Measurements from ENCODE around the gene MAP4K5.
"Not testable (repeated sequence)": the region's sequence is repeated elsewhere in the genome, so short reads cannot be mapped to it uniquely, and the experiment has no call there.

MAP4K5 gene

GRCh38 chr14:50512463-50512862, 19.9 kb downstream of the MAP4K5 start:
- Histone ChIP-seq H3K36me3 (no peaks in the 10 kb centered on the region), H3K27ac (no peak overlapping the region), H3K9me3 (no peaks in the 10 kb centered on the region), H3K27me3 (no peaks in the 10 kb centered on the region), H3K4me1 (ENCODE audit: control insufficient read depth in 1 of 2, insufficient read depth in 1 of 2, low read depth in 1 of 2, low read length in 1 of 2) (no peaks in the 10 kb centered on the region), H3K4me3 (ENCODE audit: low read depth in 1 of 2, low read length in 1 of 2) (no peak overlapping the region)
- TF ChIP-seq, protein P1, sequence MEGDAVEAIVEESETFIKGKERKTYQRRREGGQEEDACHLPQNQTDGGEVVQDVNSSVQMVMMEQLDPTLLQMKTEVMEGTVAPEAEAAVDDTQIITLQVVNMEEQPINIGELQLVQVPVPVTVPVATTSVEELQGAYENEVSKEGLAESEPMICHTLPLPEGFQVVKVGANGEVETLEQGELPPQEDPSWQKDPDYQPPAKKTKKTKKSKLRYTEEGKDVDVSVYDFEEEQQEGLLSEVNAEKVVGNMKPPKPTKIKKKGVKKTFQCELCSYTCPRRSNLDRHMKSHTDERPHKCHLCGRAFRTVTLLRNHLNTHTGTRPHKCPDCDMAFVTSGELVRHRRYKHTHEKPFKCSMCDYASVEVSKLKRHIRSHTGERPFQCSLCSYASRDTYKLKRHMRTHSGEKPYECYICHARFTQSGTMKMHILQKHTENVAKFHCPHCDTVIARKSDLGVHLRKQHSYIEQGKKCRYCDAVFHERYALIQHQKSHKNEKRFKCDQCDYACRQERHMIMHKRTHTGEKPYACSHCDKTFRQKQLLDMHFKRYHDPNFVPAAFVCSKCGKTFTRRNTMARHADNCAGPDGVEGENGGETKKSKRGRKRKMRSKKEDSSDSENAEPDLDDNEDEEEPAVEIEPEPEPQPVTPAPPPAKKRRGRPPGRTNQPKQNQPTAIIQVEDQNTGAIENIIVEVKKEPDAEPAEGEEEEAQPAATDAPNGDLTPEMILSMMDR (IDR thresholded peaks at IDR 0.05), result no peak

GRCh38 chr14:50510157-50510556, 22.2 kb downstream of the MAP4K5 start:
- Histone ChIP-seq H3K36me3 (no peaks in the 10 kb centered on the region), H3K27ac (no peak overlapping the region), H3K4me1 (ENCODE audit: control insufficient read depth in 1 of 2, insufficient read depth in 1 of 2, low read depth in 1 of 2, low read length in 1 of 2) (no peaks in the 10 kb centered on the region), H3K27me3 (no peaks in the 10 kb centered on the region), H3K9me3 (no peaks in the 10 kb centered on the region), H3K4me3 (ENCODE audit: low read depth in 1 of 2, low read length in 1 of 2) (no peak overlapping the region)
- TF ChIP-seq, protein P1 (IDR thresholded peaks at IDR 0.05), result no peak

DNA sequence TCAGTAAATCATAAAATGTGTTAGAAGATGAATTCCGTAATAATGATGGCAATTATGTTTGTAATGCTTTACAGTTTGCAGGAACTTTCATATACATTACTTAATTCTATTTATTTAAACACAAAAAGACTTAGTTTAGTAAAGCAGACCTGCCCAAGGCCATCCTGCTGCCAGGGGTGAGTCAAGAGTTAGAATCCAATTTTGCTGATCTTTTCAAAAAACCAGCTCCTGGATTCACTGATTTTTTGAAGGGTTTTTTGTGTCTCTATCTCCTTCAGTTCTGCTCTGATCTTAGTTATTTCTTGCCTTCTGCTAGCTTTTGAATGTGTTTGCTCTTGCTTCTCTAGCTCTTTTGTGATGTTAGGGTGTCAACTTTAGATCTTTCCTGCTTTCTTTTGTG, 25.3 kb downstream of the MAP4K5 start:
- not testable (repeated sequence) for H3K4me1 ChIP-seq (ENCODE audit: control insufficient read depth in 1 of 2, insufficient read depth in 1 of 2, low read depth in 1 of 2, low read length in 1 of 2); H3K4me3 ChIP-seq (ENCODE audit: low read depth in 1 of 2, low read length in 1 of 2); H3K27ac ChIP-seq; H3K9me3 ChIP-seq; H3K36me3 ChIP-seq; H3K27me3 ChIP-seq

DNA sequence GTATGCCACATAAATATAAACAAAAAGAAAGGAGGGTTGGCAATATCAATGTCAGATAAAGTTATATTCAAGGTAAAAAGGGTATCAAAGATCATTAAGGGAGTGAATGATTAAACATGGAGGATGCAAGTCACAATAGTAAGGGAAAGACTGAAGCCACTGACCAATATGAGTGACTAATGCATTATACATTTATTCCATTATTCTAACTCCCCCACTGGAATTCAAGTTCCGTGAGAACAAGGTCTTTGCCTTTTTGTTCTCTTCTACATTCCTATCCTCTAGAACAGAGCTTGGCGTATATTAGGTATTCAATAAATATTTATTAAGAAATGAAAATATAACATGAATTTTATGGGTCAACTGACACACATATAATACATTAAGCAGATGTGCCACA, 30.7 kb downstream of the MAP4K5 start:
- TF ChIP-seq, protein P1 (IDR thresholded peaks at IDR 0.05), result no peak
- Histone ChIP-seq H3K27ac (no peak overlapping the region), H3K4me1 (ENCODE audit: control insufficient read depth in 1 of 2, insufficient read depth in 1 of 2, low read depth in 1 of 2, low read length in 1 of 2) (no peaks in the 10 kb centered on the region), H3K36me3 (no peaks in the 10 kb centered on the region), H3K27me3 (no peaks in the 10 kb centered on the region), H3K4me3 (ENCODE audit: low read depth in 1 of 2, low read length in 1 of 2) (no peak overlapping the region), H3K9me3 (no peaks in the 10 kb centered on the region)

GRCh38 chr14:50497351-50497750, 35.0 kb downstream of the MAP4K5 start:
- Histone ChIP-seq H3K4me1 (ENCODE audit: control insufficient read depth in 1 of 2, insufficient read depth in 1 of 2, low read depth in 1 of 2, low read length in 1 of 2) (no peaks in the 10 kb centered on the region), H3K36me3 (no peaks in the 10 kb centered on the region), H3K4me3 (ENCODE audit: low read depth in 1 of 2, low read length in 1 of 2) (no peak overlapping the region), H3K27ac (no peak overlapping the region), H3K9me3 (no peaks in the 10 kb centered on the region), H3K27me3 (no peaks in the 10 kb centered on the region)
- TF ChIP-seq, protein P1 (IDR thresholded peaks at IDR 0.05), result no peak

DNA sequence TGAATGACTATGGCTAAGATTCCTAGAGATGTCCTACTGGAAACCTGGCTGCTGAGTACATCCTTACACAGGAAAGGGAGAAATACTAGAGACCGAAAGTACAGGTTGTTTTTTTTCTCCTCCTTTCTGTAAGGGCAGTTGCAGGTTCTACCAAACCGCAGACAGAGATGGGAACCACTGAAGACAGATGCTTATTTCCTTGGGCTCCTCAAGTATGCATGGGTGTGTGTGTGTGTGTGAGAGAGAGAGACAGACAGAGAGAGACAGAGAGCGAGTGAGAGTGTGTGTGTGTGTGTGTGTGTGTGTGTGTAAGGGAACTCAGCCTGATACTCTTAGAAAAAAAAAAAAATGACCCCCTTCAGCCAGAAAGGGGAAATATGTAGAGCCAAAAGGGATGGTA, 42.5 kb downstream of the MAP4K5 start:
- TF ChIP-seq, protein P1 (IDR thresholded peaks at IDR 0.05), result no peak
- Histone ChIP-seq H3K4me3 (ENCODE audit: low read depth in 1 of 2, low read length in 1 of 2) (no peak overlapping the region), H3K27me3 (no peaks in the 10 kb centered on the region), H3K9me3 (no peaks in the 10 kb centered on the region), H3K4me1 (ENCODE audit: control insufficient read depth in 1 of 2, insufficient read depth in 1 of 2, low read depth in 1 of 2, low read length in 1 of 2) (no peaks in the 10 kb centered on the region), H3K27ac (no peak overlapping the region), H3K36me3 (no peaks in the 10 kb centered on the region)
